Muscle of back (tissue), 11 donors: ENCODE measurements around the gene FAM3A. TPM values are rescaled to one million over a fixed set of nuclear protein-coding genes. Genes with fewer than 3 reads are reported as not detected.

Source experiments
- DNase-seq, 3 donors: peaks; one replicate each; pipeline versions ENCODE4 v3.0.0 to v3.0.0-alpha.2; 2013
- polyA plus RNA-seq, 10 donors: library from polyadenylated mRNA; unstranded; fragments of 120-200 nt; gene quantifications; one replicate each; pipeline ENCODE4 v1.2.1, GENCODE V29; 2013; ENCODE audit not compliant: insufficient read length in 10 of 10

The FAM3A gene
- polyA plus RNA-seq, 10 donors, result 21.6 to 33.9 (median 26.2) TPM

DNA sequence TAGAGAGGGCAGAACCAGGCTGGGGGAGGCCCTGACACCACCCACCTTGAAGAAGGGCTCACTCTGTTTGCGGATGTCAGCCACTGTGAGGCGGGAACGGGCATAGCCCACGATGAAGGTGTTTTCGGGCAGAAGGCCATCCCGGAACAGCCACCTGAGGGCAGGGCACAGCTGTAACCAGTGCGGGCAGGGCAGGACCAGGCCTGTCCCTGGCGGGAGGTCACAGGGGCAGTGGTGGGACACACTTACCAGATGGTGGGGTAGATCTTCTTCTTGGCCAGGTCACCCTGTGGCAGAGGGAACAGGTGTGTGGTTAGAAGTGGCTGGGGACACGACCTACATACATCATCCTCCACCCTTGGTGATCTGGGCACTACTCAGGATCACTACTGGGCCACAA, 19.9 kb upstream of the FAM3A start:
- DNase-seq, result no peak

DNA sequence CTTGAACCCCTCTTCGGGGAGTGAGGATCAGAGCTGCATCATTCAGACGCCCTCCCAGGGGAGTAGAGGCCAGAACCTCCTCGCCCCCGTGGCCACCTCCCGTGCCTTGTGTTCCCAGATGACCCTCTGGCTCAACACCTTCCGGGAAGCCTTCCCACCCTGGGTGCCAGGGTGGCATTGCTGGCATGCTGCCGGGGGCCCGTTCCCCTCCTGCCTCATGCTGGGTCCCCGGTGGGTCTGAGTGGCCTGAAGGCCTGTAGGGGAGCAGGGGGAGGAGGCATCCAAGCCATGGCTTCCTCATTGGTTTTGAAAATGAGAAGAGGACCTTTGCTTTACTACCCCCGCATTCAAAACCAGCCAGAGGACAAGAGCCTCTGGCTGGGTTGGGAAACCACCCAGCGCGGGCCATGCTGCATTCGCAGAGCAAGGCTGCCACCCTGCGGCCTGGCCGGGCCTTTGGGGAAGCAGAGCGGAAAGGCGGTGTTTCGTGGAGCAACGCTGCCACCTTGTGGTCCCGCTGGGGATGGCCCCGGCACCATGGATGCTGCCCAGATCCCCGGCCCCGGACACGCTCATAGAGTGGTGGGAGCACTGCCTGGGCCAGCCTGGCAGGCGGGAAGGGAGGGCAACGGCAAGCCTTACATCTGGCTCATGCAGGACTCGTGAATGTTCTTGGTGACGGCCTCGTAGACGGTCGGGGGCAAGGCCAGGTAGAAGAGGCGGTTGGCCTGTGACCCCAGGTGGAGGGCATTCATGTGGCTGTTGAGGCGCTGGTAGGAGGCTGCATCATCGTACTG, 18.7 kb upstream of the FAM3A start:
- DNase-seq, result peak; percentile 70 to 90 (median 89)

DNA sequence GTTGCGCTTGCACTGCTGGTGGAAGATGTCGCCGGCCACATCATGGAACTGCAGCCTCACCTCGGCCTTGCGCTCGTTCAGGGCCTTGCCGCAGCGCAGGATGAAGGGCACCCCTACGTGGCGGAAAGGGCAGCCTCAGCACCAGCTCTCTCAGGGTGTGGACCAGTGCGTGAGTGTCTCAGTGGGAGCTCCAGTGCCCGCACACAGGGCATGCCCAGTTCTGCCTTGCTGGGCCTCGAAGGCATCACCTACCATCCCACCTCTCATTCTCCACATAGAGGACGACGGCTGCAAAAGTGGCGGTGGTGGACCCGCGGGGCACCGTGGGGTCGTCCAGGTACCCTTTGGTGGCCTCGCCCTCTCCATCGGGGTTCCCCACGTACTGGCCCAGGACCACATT, 16.7 kb upstream of the FAM3A start:
- DNase-seq, result no peak

DNA sequence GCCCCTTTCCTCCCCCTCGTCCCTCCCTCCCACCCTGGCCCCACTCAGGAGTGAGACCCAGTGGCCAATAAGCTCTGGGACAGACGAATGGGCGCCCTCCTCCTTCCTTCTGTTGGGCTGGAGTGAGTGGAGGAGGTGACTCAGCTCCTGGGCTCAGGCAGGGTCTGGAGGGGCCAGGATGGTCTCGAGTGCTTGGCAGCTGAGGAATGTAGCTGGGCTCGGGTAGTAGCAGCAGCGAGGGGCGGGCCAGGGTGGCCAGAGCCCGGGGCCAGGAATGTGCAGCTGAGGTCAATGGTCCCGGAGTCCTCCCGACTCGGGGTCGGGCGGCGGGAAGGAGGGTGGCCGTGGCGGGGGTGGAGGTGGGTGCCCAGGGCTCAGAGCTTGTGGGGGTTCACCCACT, 15.6 kb upstream of the FAM3A start:
- no peak for DNase-seq

DNA sequence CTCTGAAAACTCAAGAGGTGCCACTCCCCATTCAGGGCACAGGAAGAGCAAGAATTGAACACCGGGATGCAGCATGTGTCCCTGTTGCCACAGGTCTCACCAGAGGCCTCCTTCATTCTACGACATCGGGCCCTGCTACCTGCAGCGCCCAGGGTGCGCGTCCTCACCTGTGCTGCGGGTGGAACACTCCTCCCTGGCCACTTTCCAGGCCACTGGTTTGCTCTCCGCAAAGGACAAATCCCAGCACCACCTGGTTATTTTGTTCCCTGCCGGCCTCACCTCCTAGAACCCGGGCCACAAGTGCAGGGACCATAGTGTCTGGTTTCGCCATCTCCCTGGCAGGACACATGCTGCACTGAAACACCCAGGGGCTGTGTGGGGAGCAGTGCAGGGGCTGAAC, 14.3 kb upstream of the FAM3A start:
- DNase-seq, result no peak

DNA sequence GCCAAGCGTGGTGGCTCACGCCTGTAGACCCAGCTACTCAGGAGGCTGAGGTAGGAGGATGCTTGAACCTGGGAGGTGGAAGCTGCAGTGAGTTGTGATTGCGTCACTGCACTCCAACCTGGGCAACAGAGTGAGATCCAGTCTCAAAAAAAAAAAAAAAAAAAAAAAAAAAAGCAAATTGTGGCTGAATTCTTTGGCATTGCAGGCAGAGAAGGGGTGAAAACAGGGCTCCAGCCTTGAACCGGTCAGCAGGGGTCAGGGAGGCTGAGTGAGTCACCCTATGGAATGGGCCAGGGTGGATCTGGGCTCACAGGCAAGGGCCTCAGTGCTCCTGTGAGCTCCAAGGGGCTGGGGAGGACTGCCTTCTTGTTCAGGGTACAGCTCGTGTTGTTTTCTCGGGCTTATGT, 13.2 kb upstream of the FAM3A start:
- no peak for DNase-seq

DNA sequence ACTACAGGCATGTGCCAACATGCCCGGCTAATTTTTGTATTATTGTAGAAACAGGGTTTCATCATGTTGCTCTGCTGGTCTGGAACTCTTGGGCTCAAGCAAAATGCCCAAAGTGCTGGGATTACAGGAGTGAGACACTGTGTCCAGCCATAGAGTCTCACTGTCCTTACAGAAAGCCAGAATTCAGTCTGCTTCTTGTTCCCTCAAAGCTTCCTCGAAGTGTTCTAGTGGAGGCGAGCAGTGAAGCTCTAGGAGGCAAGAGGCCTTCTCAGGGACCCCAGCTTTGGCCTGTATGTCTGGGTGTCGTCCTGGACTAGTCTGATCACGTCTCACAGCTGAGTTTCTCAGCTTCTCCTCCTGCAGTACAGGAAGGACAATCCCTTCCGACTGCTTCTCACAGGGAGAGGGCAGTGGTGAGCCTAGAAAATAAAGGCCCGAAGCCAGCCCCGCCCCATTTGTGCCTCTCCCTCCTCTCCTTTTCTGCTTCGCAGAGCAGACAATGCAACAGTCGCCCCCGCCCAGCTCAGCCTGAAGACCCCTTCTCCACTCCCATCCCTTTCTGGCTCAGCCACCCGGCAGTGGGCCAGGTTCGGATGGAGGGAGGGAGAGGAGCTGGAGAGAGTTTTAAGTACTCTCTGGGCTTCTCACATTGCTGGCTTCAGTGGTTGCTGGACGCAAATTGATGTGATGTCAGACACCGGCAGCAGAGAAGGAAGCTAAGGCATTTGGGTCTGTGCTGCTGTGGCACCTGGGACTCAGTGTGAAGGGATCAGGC, 11.1 kb upstream of the FAM3A start:
- peak; percentile 75 to 95 (median 88) for DNase-seq

DNA sequence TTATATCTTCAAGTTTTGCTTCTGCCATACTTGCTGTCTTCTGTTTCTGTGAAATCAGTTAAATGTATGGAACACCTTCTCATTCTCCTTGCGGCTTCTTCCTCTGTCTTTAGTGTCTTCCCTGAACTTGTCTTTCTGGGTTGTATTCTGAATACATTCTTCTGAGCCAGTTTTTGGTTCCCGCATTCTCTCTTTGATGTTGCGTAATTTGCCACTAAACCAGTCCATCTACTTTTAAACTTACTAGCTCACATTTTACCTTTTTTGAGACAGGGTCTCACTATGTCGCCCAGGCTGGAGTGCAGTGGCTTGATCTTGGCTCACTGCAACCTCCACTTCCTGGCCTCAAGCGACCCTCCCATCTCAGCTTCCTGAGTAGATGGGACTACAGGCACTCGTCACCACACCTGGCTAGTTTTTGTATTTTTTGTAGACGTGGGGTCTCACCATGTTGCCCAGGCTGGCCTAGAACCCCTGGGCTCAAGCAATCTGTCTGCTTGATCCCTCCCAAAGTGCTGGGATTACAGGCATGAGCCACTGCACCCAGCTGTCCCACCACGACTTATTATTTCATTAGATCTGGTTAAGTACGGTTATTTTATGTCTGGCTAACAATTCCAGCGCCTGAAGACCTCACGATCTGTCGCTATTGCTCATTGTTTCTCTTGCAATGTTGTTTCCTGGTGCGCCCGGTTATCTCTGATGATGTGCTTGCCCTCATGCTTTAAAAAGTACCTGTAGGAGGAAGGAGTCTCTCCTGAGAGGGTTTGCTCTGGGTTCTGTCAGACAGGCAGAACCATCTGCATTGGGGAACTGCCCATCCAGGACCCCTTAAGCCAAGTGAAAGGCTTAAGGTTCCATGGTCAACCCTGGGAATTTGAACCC, 9.8 kb upstream of the FAM3A start:
- no peak for DNase-seq

DNA sequence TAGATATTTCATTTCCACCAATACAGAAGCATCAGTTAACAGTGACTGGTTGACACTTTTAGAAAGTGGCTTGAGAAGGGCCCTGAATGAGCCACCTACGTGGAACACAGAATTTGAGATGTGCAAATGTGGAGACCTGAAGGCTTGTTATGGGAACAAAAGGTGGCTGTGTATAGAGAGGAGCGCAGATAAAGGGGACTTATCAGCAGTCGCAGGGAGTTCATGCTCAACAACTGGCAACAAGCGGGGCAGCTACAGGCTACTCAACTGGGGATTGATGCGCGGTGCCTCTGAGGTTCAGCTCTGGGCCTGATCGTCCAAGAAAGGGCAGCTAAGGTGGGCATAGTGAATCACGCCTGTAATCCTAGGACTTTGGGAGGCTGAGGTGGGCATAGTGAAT, 3.4 kb upstream of the FAM3A start:
- no peak for DNase-seq

DNA sequence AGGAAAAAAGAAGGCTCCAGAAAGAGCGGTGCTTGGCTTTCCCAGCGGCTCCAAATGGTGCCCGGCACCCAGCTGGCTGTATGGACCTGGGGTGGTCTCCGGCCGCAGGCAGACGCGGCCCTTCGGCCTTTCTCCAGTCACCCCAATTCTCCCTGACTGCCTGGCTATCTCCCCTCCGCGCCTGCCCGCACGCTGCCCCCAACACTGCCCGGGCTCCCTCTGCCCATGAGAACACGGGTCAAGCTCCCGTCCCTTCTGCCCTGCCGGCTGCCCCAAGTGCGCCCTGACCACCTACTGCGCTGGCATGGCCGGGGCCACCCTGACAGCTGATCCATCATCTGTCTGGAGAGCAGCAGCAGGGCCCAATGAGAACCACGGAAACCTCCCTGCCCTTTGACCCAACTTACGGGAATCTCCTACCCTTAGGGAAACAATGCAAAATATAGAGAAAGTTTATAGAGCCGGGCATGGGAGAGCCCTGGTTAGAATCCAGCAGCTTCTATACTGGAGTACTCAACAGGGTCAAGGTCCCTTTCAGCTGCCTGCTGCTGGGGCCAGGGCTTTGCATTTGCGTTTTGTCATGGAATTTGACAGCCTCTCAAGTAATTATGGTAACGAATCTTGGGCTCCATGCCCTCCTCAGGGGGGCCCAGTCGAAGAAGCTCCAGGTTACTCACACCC, 1.2 kb upstream of the FAM3A start:
- no peak for DNase-seq

DNA sequence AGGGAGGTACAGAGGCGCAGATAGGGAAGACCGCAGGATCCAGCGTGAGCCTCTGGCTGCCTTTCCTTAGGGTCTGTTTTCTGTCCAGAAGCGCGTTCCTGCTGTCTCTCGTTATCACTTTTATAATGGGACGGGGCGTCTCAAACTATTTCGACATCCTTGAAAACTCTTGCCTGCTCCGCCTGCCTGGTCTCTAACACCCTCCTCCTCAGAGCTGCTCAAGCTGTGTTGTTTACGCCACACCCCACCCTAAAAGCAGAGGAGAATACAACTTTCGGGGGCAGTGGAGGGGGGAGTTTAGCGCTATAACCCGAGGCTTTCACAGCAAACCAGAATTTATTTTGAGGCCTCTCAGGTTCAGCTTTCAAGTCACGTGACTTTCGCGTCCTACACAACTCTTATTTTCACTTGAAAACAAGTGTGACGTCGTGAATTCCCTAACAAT, 646 bp upstream of the FAM3A start:
- DNase-seq, result peak; percentile 45 to 80 (median 57)

DNA sequence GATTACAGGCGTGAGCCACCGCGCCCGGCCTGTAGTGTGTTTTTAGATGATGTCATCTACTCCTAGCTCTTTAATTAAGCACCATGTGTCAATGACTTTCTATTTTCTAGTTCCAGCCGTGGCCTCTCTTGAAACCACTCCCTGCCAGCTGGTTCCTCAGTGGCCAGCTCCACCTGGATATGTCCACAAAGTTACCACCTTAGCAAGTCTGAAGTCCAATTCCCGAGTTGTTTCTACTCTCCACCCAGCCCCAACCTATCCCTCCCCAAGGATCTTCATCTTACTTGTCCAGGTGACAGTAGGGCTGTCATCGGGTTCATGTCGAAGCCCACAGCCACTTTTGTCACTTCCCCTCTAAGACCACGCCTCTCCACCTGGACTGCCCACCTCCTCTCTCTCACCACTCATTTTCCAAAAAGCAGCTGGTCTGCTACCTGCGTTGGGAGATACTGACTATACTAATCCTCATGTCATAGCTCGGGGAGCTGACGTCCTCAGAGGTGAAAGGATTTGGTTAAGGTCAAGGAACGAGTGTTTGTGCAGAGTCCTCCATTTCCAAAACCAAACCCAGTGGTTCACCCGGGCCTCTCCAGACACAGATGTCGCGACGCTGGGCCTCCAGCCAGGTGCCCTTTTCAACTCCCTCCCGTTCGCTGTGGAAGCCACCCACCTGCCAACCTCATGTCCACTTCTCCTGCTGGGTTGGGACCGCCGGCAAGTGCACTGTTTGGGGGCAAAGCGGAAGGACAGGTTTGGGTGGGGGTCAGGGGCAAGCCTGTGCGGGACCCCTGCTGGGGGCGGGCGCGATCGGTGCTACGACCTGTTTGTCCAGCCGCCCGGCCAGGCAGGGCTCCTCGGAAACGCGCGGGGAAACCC, 704 bp downstream of the FAM3A start:
- peak in 1 of 3 donors; percentile 63 for DNase-seq

DNA sequence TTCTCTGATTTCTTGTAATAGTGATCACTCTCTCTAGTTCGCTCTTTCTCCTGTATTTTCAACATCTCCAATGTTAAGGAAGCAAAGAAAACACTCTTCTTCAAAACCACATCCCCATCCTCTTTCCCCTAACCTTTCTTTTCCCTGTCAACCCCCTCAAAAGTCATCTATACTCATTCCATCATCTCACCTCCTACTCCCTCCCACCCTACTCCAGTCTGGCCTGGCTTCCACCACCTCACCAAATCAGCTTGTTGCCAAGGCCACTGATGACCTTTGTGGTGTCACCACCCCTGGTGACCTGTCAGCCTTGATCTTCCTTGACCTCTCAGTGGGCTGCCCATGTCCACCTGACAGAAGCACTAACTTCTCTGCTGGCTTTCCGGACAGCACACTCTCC, 2.3 kb downstream of the FAM3A start:
- DNase-seq, result no peak

DNA sequence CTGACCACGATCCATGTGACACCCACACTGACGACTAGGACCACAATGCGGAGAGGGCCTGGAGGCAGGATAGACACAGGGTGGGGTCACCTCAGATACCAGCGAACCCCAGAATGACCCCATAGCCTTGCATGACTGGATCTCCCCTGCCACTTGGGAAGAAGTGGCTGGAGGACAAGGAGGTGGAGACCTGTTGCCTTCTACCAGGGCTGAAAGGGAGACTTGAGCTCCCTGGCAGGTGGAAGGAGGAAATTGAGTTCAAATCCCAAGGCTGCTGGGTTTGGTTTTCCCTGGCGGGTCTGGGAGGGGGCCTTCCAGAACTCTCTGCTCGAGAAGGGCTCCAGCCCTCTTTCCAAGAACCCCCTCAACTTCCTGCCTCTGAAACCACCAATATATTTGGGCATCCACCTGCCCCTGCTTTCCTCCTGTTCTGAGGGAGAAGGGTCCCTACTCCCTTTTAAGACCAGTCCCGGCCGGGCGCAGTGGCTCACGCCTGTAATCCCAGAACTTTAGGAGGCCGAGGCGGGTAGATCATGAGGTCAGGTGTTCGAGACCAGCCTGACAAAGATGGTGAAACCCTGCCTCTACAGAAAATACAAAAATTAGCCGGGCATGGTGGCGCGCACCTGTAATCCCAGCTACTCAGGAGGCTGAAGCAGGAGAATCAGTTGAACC, 3.0 kb downstream of the FAM3A start:
- DNase-seq, result no peak

DNA sequence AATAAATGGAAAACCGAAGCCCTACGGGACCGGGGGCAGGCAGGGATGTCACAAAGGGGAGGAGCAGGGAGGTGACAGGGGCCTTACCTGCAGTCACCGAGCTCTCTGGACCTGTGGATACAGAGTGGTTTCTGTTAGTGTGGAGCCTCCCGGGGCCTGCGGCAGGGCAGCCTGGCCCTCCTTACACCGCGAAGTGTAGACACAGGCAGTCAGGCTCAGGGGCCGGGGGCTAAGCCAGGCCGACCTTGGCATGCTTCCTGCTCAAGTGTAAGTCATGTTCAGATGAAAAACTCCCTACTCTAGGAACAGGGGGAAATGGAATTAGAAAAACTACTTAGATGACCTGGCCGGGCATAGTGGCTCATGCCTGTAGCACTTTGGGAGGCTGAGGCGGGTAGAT, 4.3 kb downstream of the FAM3A start:
- DNase-seq, result no peak

DNA sequence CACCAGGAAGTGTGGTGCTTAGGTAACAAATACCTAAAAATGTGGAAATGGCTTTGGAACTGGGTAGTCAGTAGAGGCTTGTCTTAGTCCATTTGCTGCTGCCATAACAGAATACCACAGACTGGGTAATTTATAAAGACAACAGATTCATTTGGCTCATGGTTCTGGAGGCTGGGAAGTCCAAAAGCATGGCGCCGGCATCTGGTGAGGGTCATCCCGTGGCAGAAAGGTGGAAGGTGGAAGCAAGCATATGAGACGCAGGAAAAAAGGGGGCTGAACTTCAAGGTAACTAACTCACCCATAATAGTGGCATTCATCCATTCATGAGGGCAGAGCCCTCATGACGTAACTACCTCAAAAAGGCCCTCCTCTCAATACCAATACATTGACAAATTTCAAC, 6.6 kb downstream of the FAM3A start:
- no peak for DNase-seq

DNA sequence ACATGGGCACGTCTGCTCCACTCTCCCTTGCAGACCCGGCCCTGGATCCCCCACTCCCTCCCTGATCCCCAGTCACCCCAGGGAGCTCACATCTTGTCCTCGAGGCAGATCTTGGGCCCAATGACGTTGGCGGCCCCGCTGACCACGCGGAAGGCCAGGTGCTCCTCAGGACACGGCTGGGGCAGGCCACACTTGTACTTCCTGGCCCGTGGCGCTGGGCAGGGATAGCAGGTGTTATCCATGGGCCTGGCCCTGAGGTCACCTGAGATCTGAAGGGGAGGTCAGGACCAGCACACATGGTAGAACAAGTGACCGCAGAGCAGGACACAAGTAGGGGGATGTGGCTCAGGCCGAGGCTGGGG, 7.7 kb downstream of the FAM3A start:
- DNase-seq, result no peak

DNA sequence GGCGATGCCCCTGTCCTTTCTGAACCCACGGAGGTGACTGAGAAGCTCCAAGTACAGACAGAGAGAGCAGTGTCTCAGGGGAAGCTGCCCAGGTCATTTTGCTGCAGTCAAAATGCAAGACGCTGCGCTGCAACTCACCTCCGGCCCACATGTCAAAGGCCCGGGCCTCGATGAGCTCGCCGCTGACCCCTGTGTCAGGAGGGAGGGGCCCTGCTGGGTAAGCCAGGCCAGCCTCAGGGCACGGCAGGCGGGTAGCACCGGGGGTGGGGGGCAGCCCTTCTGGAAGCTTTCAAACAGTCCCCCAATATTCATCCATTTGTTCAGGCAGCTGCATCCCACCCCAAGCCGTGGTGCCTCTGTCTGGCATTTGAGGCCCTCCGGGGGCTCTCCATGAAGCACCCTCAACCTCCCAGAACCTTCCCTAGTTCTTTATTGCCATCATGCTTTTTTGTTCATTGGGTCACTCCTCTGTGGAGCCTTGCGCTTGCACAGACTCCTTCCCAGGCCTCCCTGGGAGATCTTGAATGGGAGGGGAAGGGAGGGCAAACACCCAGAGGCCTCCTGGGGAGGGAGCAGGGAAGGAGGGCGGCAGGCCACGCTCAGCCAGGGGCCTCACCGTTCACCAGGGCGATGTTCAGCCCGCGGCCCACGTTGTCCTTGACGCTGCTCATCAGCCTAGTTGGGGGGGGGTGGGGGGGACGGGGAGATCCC, 8.2 kb downstream of the FAM3A start:
- DNase-seq, result no peak
